NT2/D1 (cell line): ENCODE results near the gene FAM3D.

Experiments
- DNase-seq: peaks from one replicate; pipeline ENCODE4 v3.0.0-alpha.2; 2011; ENCODE audit warnings: low read depth, low spot score
- H3K27me3 ChIP-seq: 2 replicates; pipeline ENCODE4 v1.6.0; 2011; ENCODE audit warnings: mild to moderate bottlenecking; ENCODE audit not compliant: insufficient read length, insufficient read depth
- H3K36me3 ChIP-seq: 2 replicates; pipeline ENCODE4 v1.6.1; 2011; ENCODE audit warnings: mild to moderate bottlenecking, low read length, mixed read lengths; ENCODE audit not compliant: insufficient read depth, insufficient read length
- H3K4me1 ChIP-seq: 2 replicates; pipeline ENCODE4 v1.5.1; 2011; ENCODE audit not compliant: insufficient read depth, insufficient read length
- H3K4me3 ChIP-seq: 2 replicates; pipeline ENCODE4 v1.5.1; 2011; ENCODE audit warnings: low read depth; ENCODE audit not compliant: insufficient read length
- H3K9ac ChIP-seq: 2 replicates; pipeline ENCODE4 v1.6.0; 2011; ENCODE audit warnings: low read depth; ENCODE audit not compliant: insufficient read length
- H3K9me3 ChIP-seq: 2 replicates; pipeline ENCODE4 v1.5.1; 2011; ENCODE audit warnings: mild to moderate bottlenecking, low read length; ENCODE audit not compliant: insufficient read depth
- SUZ12 ChIP-seq: IDR thresholded peaks from 2 replicates; pipeline ENCODE4 v1.6.1; 2011; ENCODE audit not compliant: insufficient read length, insufficient read depth; ENCODE audit errors: extremely low read depth
- YY1 ChIP-seq: IDR thresholded peaks from 2 replicates; pipeline ENCODE4 v1.6.1; 2011; ENCODE audit not compliant: insufficient read length, insufficient read depth
- ZNF274 ChIP-seq: IDR thresholded peaks from 2 replicates; pipeline ENCODE4 v1.6.1; 2011; ENCODE audit warnings: mild to moderate bottlenecking, low read depth, low read length

The FAM3D gene

GRCh38 chr3:58613236-58614132 lies 53.1 kb downstream of the FAM3D start:
- Histone ChIP-seq H3K36me3 (no peaks in the 10 kb centered on the region), H3K4me3 (no peak overlapping the region), H3K9me3 (no peaks in the 10 kb centered on the region), H3K4me1 (peaks cover 3% of the 10 kb centered on the region), H3K9ac (no peak overlapping the region), H3K27me3 (no peaks in the 10 kb centered on the region)
- no peak for DNase-seq
- TF ChIP-seq YY1 (no peak), ZNF274 (no peak), SUZ12 (no peak)

GRCh38 chr3:58612830-58613229 lies 53.7 kb downstream of the FAM3D start:
- Histone ChIP-seq H3K9me3 (no peaks in the 10 kb centered on the region), H3K36me3 (no peaks in the 10 kb centered on the region), H3K4me3 (no peak overlapping the region), H3K4me1 (peaks cover 3% of the 10 kb centered on the region), H3K27me3 (no peaks in the 10 kb centered on the region), H3K9ac (no peak overlapping the region)
- DNase-seq, result no peak
- TF ChIP-seq SUZ12, result no peak
- no peak for TF ChIP-seq YY1
- no peak for TF ChIP-seq ZNF274

- no peak for DNase-seq
- no peak overlapping the region for H3K4me3 ChIP-seq
- H3K4me1 ChIP-seq, result no peaks in the 10 kb centered on the region
- no peak overlapping the region for H3K9ac ChIP-seq
- no peaks in the 10 kb centered on the region for H3K27me3 ChIP-seq
- no peak for TF ChIP-seq ZNF274
- H3K9me3 ChIP-seq, result no peaks in the 10 kb centered on the region
- H3K36me3 ChIP-seq, result no peaks in the 10 kb centered on the region
These were observed 56.6 kb downstream of the FAM3D start for GRCh38 chr3:58609990-58610389.

GRCh38 chr3:58608648-58609047 lies 57.9 kb downstream of the FAM3D start:
- no peak for DNase-seq
- no peaks in the 10 kb centered on the region for H3K27me3 ChIP-seq
- H3K9ac ChIP-seq, result no peak overlapping the region

GRCh38 chr3:58607816-58608215 lies 58.8 kb downstream of the FAM3D start:
- DNase-seq, result no peak
- H3K4me1 ChIP-seq, result no peaks in the 10 kb centered on the region
- H3K4me3 ChIP-seq, result no peak overlapping the region
- TF ChIP-seq SUZ12, result no peak
- no peak for TF ChIP-seq ZNF274
- TF ChIP-seq YY1, result no peak
- H3K36me3 ChIP-seq, result no peaks in the 10 kb centered on the region
- H3K9me3 ChIP-seq, result no peaks in the 10 kb centered on the region
- H3K9ac ChIP-seq, result no peak overlapping the region
- H3K27me3 ChIP-seq, result no peaks in the 10 kb centered on the region

More at GRCh38 chr3:58608648-58609047, 57.9 kb downstream of the FAM3D start:
- no peaks in the 10 kb centered on the region for H3K9me3 ChIP-seq
- no peaks in the 10 kb centered on the region for H3K36me3 ChIP-seq
- H3K4me1 ChIP-seq, result no peaks in the 10 kb centered on the region
- H3K4me3 ChIP-seq, result no peak overlapping the region
- TF ChIP-seq YY1 (no peak), SUZ12 (no peak), ZNF274 (no peak)

GRCh38 chr3:58606693-58607092 lies 59.9 kb downstream of the FAM3D start:
- Histone ChIP-seq H3K4me1 (no peaks in the 10 kb centered on the region), H3K36me3 (no peaks in the 10 kb centered on the region), H3K9ac (no peak overlapping the region), H3K9me3 (no peaks in the 10 kb centered on the region), H3K27me3 (no peaks in the 10 kb centered on the region), H3K4me3 (no peak overlapping the region)
- TF ChIP-seq ZNF274 (no peak), SUZ12 (no peak), YY1 (no peak)
- no peak for DNase-seq

- no peaks in the 10 kb centered on the region for H3K27me3 ChIP-seq
- no peak overlapping the region for H3K4me3 ChIP-seq
- no peaks in the 10 kb centered on the region for H3K36me3 ChIP-seq
- no peaks in the 10 kb centered on the region for H3K4me1 ChIP-seq
- no peak for DNase-seq
- H3K9ac ChIP-seq, result no peak overlapping the region
- H3K9me3 ChIP-seq, result no peaks in the 10 kb centered on the region
- TF ChIP-seq YY1, result no peak
- TF ChIP-seq SUZ12, result no peak
- no peak for TF ChIP-seq ZNF274
These were observed 62.5 kb downstream of the FAM3D start for GRCh38 chr3:58604031-58604430.

- Histone ChIP-seq H3K4me3 (no peak overlapping the region), H3K36me3 (no peaks in the 10 kb centered on the region), H3K9ac (no peak overlapping the region), H3K27me3 (no peaks in the 10 kb centered on the region), H3K4me1 (no peaks in the 10 kb centered on the region), H3K9me3 (no peaks in the 10 kb centered on the region)
- no peak for TF ChIP-seq YY1
- DNase-seq, result no peak
These were observed 63.0 kb downstream of the FAM3D start for GRCh38 chr3:58603606-58604005.
